ENCODE data around the gene ALKAL2.

GRCh38 chr2:279366-279765 lies 8.5 kb downstream of the ALKAL2 start:
- no peak for TF ChIP-seq POLR2A (IDR thresholded peaks at IDR 0.05)
- no peak for TF ChIP-seq CTCF (IDR thresholded peaks at IDR 0.05)
- no peak for TF ChIP-seq POLR2AphosphoS5 (IDR thresholded peaks at IDR 0.05)

Data from sigmoid colon (tissue), 4 donors.